ENCODE results near the gene FBXL7.

Gene FBXL7

DNA sequence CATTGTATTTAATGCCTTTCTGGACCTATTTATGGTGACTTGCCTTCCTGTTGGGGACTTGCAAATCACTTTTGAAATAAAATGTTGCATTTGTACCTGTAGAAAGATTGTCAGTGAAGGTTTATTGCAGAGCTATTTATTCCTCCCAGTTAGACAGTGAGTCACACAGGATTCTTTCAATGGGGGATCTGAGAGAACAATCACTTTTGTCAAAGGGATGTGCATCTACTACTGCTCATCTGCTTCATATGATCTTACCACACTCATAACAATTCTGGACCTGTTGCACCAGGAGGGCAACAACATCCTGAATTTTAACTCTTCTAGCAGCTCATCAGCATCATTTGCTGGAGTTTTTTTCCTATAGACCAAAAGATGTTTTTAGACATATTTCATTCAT is 66.8 kb downstream of the FBXL7 start:
- Histone ChIP-seq H3K27ac (ENCODE audit: low read depth, low read length) (no peak overlapping the region), H3K4me3 (ENCODE audit: low read depth in 1 of 2, low read length in 2 of 2) (no peak overlapping the region), H3K36me3 (ENCODE audit: insufficient read depth, low read length) (no peaks in the 10 kb centered on the region), H3K4me1 (ENCODE audit: insufficient read depth, low read length) (peaks cover 21% of the 10 kb centered on the region), H3K9me3 (ENCODE audit: low read length) (no peaks in the 10 kb centered on the region), H3K27me3 (ENCODE audit: control insufficient read depth in 1 of 2, insufficient read depth in 2 of 2, low read length in 2 of 2) (no peaks in the 10 kb centered on the region), H3K9ac (ENCODE audit: low read length) (no peak overlapping the region)

DNA sequence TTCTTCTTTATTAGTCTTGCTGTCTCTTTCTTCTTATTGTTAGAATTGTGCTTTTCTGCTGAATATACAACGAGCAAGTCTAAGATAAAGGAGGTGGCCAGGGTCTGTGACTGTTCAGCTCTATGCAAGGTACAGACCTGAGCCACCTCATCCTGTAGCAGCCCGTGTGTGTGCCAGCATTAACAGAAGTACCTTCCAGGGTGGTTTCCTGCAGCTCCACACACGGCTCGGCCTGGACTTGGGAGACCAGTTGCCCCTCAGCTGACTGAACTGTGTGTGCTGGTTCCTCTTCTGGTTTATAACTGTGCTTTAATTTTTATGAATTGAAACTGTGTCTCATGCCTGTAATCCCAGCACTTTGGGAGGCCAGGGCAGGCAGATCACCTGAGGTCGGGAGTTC is 70.5 kb downstream of the FBXL7 start:
- no peaks in the 10 kb centered on the region for H3K9me3 ChIP-seq (ENCODE audit: low read length)

DNA sequence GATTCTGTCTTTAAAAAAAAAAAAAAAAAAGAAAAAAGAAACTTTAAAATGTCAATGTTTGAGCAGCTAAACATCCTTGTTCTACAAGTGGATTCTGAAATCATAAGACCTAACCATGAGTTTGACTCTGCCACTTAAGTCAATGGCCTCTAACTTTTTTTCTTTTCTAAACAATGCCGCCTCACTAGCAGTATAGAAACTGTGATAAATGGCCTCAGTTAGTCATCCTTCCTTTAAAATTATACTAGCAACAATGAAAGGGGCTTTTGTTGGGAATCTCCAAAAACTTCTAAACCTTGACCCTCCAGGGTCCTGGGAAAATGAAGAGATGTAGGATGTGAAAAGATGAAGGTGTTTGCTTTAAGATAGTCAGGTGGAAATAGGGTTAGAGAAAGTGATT is 71.1 kb downstream of the FBXL7 start:
- H3K9me3 ChIP-seq (ENCODE audit: low read length): no peaks in the 10 kb centered on the region

More for the DNA sequence above, 70.5 kb downstream of the FBXL7 start:
- Histone ChIP-seq H3K4me3 (ENCODE audit: low read depth in 1 of 2, low read length in 2 of 2) (no peak overlapping the region), H3K27me3 (ENCODE audit: control insufficient read depth in 1 of 2, insufficient read depth in 2 of 2, low read length in 2 of 2) (no peaks in the 10 kb centered on the region), H3K9ac (ENCODE audit: low read length) (no peak overlapping the region), H3K36me3 (ENCODE audit: insufficient read depth, low read length) (no peaks in the 10 kb centered on the region), H3K4me1 (ENCODE audit: insufficient read depth, low read length) (peaks cover 28% of the 10 kb centered on the region), H3K27ac (ENCODE audit: low read depth, low read length) (no peak overlapping the region)

DNA sequence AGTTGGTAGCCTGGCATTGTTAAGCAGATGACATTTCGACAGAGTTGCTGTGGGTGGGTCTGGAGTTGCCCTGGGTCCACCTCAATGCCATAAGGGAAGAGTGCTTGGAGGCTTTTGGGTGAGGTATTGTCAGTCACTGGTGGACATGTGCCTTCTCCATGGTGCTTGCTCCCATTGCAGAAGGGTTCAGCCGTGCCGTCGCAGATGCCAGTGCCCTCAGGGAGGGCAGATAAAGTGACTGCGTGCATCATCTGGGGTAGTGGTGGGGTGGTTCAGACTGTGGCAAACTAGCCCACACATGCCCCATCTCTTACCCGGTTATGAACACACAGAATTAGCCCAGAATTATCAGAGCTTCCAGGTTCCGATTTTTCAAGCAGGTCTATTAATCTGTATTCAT is 71.6 kb downstream of the FBXL7 start:
- H3K36me3 ChIP-seq (ENCODE audit: insufficient read depth, low read length): no peaks in the 10 kb centered on the region
- no peak overlapping the region for H3K4me3 ChIP-seq (ENCODE audit: low read depth in 1 of 2, low read length in 2 of 2)
- no peak overlapping the region for H3K27ac ChIP-seq (ENCODE audit: low read depth, low read length)
- no peak overlapping the region for H3K9ac ChIP-seq (ENCODE audit: low read length)
- no peaks in the 10 kb centered on the region for H3K9me3 ChIP-seq (ENCODE audit: low read length)
- no peaks in the 10 kb centered on the region for H3K27me3 ChIP-seq (ENCODE audit: control insufficient read depth in 1 of 2, insufficient read depth in 2 of 2, low read length in 2 of 2)
- H3K4me1 ChIP-seq (ENCODE audit: insufficient read depth, low read length): peaks cover 31% of the 10 kb centered on the region

More for the DNA sequence above, 71.1 kb downstream of the FBXL7 start:
- no peaks in the 10 kb centered on the region for H3K27me3 ChIP-seq (ENCODE audit: control insufficient read depth in 1 of 2, insufficient read depth in 2 of 2, low read length in 2 of 2)
- H3K27ac ChIP-seq (ENCODE audit: low read depth, low read length): no peak overlapping the region
- H3K36me3 ChIP-seq (ENCODE audit: insufficient read depth, low read length): no peaks in the 10 kb centered on the region
- no peak overlapping the region for H3K4me3 ChIP-seq (ENCODE audit: low read depth in 1 of 2, low read length in 2 of 2)
- H3K4me1 ChIP-seq (ENCODE audit: insufficient read depth, low read length): peaks cover 32% of the 10 kb centered on the region
- no peak overlapping the region for H3K9ac ChIP-seq (ENCODE audit: low read length)

DNA sequence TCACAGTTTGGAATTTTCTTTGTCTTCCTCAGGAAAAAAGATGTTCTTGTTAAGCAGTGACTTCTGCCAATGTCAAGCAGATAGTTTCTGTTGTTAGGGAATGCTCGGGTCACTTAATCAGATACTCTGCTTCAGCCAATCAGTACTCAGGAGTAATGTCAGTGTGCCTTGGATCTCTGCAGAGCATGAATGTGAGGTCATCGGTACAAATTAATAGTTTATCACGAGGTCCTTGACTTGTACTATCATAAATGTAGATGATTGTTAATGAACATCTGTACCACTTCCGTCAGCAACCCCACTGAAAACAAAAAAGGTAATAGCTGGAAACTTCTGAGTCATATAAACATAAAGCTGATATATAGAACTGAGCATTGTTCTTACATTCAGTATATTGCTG is 73.6 kb downstream of the FBXL7 start:
- Histone ChIP-seq H3K4me3 (ENCODE audit: low read depth in 1 of 2, low read length in 2 of 2) (no peak overlapping the region), H3K9ac (ENCODE audit: low read length) (no peak overlapping the region), H3K4me1 (ENCODE audit: insufficient read depth, low read length) (peaks cover 26% of the 10 kb centered on the region), H3K36me3 (ENCODE audit: insufficient read depth, low read length) (no peaks in the 10 kb centered on the region), H3K27ac (ENCODE audit: low read depth, low read length) (no peak overlapping the region), H3K9me3 (ENCODE audit: low read length) (no peaks in the 10 kb centered on the region), H3K27me3 (ENCODE audit: control insufficient read depth in 1 of 2, insufficient read depth in 2 of 2, low read length in 2 of 2) (no peaks in the 10 kb centered on the region)

DNA sequence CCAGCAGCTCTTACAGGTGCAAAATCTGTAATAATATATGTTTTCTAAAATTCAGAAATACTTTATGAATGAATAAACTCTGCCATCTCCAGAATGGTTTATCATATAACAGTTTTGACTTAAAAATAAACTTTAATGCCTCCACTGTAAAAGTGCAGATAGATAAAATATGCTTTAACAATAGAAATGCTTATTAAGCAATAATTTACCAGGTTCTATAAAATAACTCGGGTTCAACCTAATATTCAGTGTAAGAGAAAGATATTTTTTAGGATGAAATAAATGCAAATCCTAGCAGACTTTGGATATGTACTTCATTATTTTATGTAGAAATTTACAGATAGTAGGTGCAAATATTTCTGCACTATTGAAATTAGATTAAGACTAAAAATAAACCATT is 74.1 kb downstream of the FBXL7 start:
- peaks cover 30% of the 10 kb centered on the region for H3K4me1 ChIP-seq (ENCODE audit: insufficient read depth, low read length)
- no peaks in the 10 kb centered on the region for H3K27me3 ChIP-seq (ENCODE audit: control insufficient read depth in 1 of 2, insufficient read depth in 2 of 2, low read length in 2 of 2)
- no peak overlapping the region for H3K4me3 ChIP-seq (ENCODE audit: low read depth in 1 of 2, low read length in 2 of 2)
- H3K9me3 ChIP-seq (ENCODE audit: low read length): no peaks in the 10 kb centered on the region
- no peak overlapping the region for H3K9ac ChIP-seq (ENCODE audit: low read length)
- no peaks in the 10 kb centered on the region for H3K36me3 ChIP-seq (ENCODE audit: insufficient read depth, low read length)
- H3K27ac ChIP-seq (ENCODE audit: low read depth, low read length): no peak overlapping the region

DNA sequence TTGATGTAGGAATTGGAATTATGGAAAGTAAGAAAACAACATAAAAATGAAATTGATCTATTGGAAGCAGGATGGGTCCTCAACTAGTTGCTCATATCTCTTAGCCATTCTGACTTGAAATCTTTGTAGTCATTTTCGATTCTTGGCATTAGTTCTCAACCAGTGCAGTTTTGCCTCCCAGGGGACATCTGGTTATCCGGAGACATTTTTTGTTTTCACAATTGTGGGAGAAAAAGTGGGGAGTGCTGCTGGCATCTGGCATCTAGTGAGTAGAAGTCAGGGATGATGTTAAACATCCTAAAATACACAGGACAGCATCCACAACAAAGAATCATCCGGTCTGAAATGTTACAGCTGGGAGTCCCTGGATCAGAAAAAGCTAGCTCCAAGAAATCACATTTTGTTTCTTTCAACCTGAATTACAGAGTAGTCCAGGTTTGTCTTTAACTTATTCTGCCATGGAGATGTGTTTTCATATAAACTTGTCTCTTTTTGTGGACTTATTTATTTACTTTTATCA is 74.9 kb downstream of the FBXL7 start:
- H3K9ac ChIP-seq (ENCODE audit: low read length): no peak overlapping the region
- H3K9me3 ChIP-seq (ENCODE audit: low read length): no peaks in the 10 kb centered on the region
- H3K36me3 ChIP-seq (ENCODE audit: insufficient read depth, low read length): no peaks in the 10 kb centered on the region
- no peaks in the 10 kb centered on the region for H3K27me3 ChIP-seq (ENCODE audit: control insufficient read depth in 1 of 2, insufficient read depth in 2 of 2, low read length in 2 of 2)
- peaks cover 36% of the 10 kb centered on the region for H3K4me1 ChIP-seq (ENCODE audit: insufficient read depth, low read length)
- H3K4me3 ChIP-seq (ENCODE audit: low read depth in 1 of 2, low read length in 2 of 2): no peak overlapping the region
- H3K27ac ChIP-seq (ENCODE audit: low read depth, low read length): no peak overlapping the region

DNA sequence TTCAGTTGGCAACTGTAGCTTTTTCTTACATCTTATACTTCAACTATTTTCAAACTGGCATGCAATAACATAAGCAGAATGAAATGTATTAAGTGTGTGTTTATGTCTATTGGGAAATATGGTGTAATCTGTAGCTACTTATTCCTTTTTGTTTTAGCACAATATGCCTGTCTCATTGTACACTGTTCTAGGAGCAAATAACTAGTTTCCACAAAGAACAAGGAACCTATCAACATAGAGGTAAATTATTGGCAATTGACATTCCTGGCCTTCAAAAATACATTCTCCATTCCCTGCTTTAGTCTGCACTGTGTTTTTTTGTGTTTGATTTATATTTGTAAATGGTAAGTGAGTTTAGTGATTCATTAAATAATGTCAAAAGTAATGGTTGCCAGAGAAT is 75.7 kb downstream of the FBXL7 start:
- no peak overlapping the region for H3K9ac ChIP-seq (ENCODE audit: low read length)
- no peak overlapping the region for H3K4me3 ChIP-seq (ENCODE audit: low read depth in 1 of 2, low read length in 2 of 2)
- H3K4me1 ChIP-seq (ENCODE audit: insufficient read depth, low read length): peaks cover 40% of the 10 kb centered on the region
- no peaks in the 10 kb centered on the region for H3K36me3 ChIP-seq (ENCODE audit: insufficient read depth, low read length)
- no peak overlapping the region for H3K27ac ChIP-seq (ENCODE audit: low read depth, low read length)
- no peaks in the 10 kb centered on the region for H3K9me3 ChIP-seq (ENCODE audit: low read length)
- no peaks in the 10 kb centered on the region for H3K27me3 ChIP-seq (ENCODE audit: control insufficient read depth in 1 of 2, insufficient read depth in 2 of 2, low read length in 2 of 2)

DNA sequence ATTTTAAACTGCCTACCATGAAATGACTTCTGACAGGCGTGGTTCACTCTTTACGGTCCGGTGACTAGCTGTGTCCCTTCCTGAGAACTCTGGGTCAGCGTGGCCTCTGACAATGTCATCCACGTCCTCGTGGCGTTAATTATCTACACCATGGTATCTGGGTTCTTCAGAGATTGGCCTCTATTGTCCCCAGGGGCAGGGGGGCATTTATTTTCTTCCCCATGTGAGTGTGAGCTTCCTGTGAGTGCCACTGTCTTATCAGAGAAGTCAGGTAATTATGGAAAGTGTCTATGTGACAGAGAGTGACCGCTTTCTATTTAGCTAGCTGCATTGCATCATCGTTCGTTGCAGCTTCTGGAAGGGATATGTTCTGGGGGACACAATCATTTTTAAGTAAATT is 77.2 kb downstream of the FBXL7 start:
- Histone ChIP-seq H3K9ac (ENCODE audit: low read length) (no peak overlapping the region), H3K27ac (ENCODE audit: low read depth, low read length) (no peak overlapping the region), H3K9me3 (ENCODE audit: low read length) (no peaks in the 10 kb centered on the region)

DNA sequence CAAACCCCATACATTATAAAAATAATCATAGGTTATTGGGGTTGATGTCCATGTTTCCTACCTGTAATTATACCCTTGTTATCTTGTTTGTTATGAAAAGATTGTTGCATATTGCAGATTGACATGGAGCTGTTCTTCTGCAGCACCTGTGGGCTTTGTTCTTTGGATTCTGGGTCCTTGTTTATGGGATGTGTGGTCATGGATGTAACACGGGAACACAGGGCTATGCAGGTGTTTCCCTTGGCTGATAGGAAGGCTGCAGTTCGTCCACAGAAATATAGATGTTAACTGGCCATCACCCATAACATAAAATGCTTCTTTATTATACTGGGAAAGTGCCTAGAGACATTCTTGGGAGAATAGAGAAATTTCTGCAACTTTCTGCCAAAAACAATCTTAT is 77.9 kb downstream of the FBXL7 start:
- H3K9me3 ChIP-seq (ENCODE audit: low read length): no peaks in the 10 kb centered on the region
- H3K27ac ChIP-seq (ENCODE audit: low read depth, low read length): no peak overlapping the region
- H3K27me3 ChIP-seq (ENCODE audit: control insufficient read depth in 1 of 2, insufficient read depth in 2 of 2, low read length in 2 of 2): no peaks in the 10 kb centered on the region
- H3K4me3 ChIP-seq (ENCODE audit: low read depth in 1 of 2, low read length in 2 of 2): no peak overlapping the region
- no peaks in the 10 kb centered on the region for H3K36me3 ChIP-seq (ENCODE audit: insufficient read depth, low read length)
- peaks cover 38% of the 10 kb centered on the region for H3K4me1 ChIP-seq (ENCODE audit: insufficient read depth, low read length)
- no peak overlapping the region for H3K9ac ChIP-seq (ENCODE audit: low read length)

More for the DNA sequence above, 77.2 kb downstream of the FBXL7 start:
- Histone ChIP-seq H3K4me3 (ENCODE audit: low read depth in 1 of 2, low read length in 2 of 2) (no peak overlapping the region), H3K36me3 (ENCODE audit: insufficient read depth, low read length) (no peaks in the 10 kb centered on the region), H3K27me3 (ENCODE audit: control insufficient read depth in 1 of 2, insufficient read depth in 2 of 2, low read length in 2 of 2) (no peaks in the 10 kb centered on the region), H3K4me1 (ENCODE audit: insufficient read depth, low read length) (peaks cover 40% of the 10 kb centered on the region)

DNA sequence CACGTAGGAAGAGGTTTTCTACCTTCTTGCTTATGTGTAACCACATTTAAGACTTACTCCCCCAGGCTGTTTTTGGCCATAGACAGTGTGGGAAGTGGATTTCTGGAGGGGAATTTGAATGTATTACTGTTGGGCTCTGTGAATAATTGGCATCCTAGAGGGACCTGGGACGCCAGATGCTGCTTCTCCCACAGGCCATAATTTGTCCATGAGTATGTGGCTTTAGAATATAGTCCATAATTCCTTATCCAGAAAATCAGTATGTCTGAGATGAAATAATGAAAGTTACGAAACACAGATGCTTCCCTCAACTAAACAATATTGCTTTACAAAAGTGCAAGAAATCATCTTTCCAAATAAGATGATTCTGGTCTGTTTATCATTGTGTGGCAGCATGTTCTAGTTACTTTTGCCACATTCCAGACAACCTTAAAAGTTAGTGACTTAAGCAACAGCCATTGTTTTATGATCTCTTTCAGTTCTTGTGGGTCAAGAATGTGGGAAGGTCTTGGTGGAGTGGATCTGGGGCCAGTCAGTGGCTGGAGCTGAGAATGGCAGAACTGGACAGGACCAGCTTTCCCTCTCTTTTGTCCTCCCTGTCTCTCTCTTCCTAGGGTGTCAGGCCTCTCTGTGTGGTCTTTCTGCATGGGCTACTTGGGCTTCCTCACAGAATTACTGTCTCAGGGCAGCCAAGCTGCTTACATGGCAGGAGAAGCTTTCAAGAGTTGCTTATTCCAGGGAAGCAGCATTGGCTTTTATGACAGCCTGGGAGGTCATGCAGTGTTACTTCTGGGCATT is 79.4 kb downstream of the FBXL7 start:
- Histone ChIP-seq H3K27me3 (ENCODE audit: control insufficient read depth in 1 of 2, insufficient read depth in 2 of 2, low read length in 2 of 2) (no peaks in the 10 kb centered on the region), H3K9ac (ENCODE audit: low read length) (no peak overlapping the region), H3K4me3 (ENCODE audit: low read depth in 1 of 2, low read length in 2 of 2) (no peak overlapping the region), H3K4me1 (ENCODE audit: insufficient read depth, low read length) (peaks cover 29% of the 10 kb centered on the region), H3K27ac (ENCODE audit: low read depth, low read length) (no peak overlapping the region), H3K36me3 (ENCODE audit: insufficient read depth, low read length) (no peaks in the 10 kb centered on the region), H3K9me3 (ENCODE audit: low read length) (no peaks in the 10 kb centered on the region)

DNA sequence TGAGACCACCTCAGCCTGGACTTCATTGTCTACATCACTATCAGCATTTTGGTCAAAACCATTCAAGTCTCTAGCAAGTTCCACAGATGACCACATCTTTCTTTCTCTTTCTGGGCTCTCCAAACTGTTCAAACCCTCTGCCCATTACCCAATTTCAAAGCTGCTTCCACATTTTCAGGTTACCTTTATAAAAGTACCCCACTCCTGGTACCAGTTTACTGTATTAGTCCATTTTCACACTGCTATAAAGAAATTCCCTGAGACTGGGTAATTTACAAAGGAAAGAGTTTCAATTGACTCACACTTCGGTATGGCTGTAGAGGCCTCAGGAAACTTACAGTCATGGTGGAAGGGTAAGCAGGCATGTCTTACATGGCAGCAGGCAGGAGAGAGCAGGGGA is 84.5 kb downstream of the FBXL7 start:
- Histone ChIP-seq H3K9ac (ENCODE audit: low read length) (no peak overlapping the region), H3K27ac (ENCODE audit: low read depth, low read length) (no peak overlapping the region), H3K4me1 (ENCODE audit: insufficient read depth, low read length) (peaks cover 16% of the 10 kb centered on the region), H3K36me3 (ENCODE audit: insufficient read depth, low read length) (no peaks in the 10 kb centered on the region), H3K27me3 (ENCODE audit: control insufficient read depth in 1 of 2, insufficient read depth in 2 of 2, low read length in 2 of 2) (no peaks in the 10 kb centered on the region), H3K9me3 (ENCODE audit: low read length) (no peaks in the 10 kb centered on the region), H3K4me3 (ENCODE audit: low read depth in 1 of 2, low read length in 2 of 2) (no peak overlapping the region)
